Body of pancreas (tissue), 4 donors: ENCODE data around the gene CDC5L.

ENCODE experiments used
- POLR2A ChIP-seq, 3 donors: fragments of 450-650 bp; IDR thresholded peaks; one replicate each; pipeline ENCODE4 v1.6.1; 2016; ENCODE audit warnings: antibody characterized with exemption in 3 of 3, mild to moderate bottlenecking in 2 of 3
- TF ChIP-seq, protein P1 (sequence below), 7 experiments: fragments of 450-650 bp in 4 of 7; fragments of 200-600 bp in 3 of 7; sonication (generic) in 3 of 7; IDR thresholded peaks; one replicate each; pipeline ENCODE4 v1.5.1; 2016 to 2019; ENCODE audit warnings: antibody characterized with exemption in 7 of 7

- TF ChIP-seq, protein P1, sequence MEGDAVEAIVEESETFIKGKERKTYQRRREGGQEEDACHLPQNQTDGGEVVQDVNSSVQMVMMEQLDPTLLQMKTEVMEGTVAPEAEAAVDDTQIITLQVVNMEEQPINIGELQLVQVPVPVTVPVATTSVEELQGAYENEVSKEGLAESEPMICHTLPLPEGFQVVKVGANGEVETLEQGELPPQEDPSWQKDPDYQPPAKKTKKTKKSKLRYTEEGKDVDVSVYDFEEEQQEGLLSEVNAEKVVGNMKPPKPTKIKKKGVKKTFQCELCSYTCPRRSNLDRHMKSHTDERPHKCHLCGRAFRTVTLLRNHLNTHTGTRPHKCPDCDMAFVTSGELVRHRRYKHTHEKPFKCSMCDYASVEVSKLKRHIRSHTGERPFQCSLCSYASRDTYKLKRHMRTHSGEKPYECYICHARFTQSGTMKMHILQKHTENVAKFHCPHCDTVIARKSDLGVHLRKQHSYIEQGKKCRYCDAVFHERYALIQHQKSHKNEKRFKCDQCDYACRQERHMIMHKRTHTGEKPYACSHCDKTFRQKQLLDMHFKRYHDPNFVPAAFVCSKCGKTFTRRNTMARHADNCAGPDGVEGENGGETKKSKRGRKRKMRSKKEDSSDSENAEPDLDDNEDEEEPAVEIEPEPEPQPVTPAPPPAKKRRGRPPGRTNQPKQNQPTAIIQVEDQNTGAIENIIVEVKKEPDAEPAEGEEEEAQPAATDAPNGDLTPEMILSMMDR (IDR thresholded peaks at IDR 0.05) = no peak
- no peak for TF ChIP-seq POLR2A (IDR thresholded peaks at IDR 0.05)
Measured at GRCh38 chr6:44472250-44472945, 84.9 kb downstream of the CDC5L start.
